PC-9 (cell line): ENCODE data around the gene GSTCD.
"Not testable (repeated sequence)": the region's sequence is repeated elsewhere in the genome, so short reads cannot be mapped to it uniquely, and the experiment has no call there.

ENCODE experiments used
- EZH2 ChIP-seq: fragments of 200-600 bp; sonication (generic); IDR thresholded peaks from 2 replicates; pipeline ENCODE4 v1.8.0; 2017; ENCODE audit warnings: antibody characterized with exemption, low read depth
- TF ChIP-seq, protein P1 (sequence below): fragments of 200-600 bp; sonication (generic); conservative IDR thresholded peaks from 2 replicates; pipeline ENCODE4 v1.6.1; 2017; ENCODE audit warnings: mixed run types, antibody characterized with exemption, mild to moderate bottlenecking, moderate library complexity

DNA sequence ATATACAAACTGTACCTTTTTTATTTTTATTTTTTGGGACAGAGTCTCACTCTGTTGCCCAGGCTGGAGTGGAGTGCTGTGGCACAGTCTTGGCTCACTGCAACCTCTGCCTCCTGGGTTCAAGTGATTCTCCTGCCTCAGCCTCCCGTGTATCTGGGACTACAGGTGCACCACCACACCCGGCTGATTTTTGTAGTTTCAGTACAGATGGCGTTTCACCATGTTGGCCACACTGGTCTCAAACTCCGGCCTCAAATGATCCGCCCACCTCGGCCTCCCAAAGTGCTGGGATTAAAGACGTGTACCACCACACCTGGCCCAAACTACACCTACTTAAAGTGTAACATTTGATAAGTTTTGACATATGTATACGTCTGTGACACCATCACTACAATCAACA lies 12.8 kb upstream of the GSTCD start:
- TF ChIP-seq, protein P1, sequence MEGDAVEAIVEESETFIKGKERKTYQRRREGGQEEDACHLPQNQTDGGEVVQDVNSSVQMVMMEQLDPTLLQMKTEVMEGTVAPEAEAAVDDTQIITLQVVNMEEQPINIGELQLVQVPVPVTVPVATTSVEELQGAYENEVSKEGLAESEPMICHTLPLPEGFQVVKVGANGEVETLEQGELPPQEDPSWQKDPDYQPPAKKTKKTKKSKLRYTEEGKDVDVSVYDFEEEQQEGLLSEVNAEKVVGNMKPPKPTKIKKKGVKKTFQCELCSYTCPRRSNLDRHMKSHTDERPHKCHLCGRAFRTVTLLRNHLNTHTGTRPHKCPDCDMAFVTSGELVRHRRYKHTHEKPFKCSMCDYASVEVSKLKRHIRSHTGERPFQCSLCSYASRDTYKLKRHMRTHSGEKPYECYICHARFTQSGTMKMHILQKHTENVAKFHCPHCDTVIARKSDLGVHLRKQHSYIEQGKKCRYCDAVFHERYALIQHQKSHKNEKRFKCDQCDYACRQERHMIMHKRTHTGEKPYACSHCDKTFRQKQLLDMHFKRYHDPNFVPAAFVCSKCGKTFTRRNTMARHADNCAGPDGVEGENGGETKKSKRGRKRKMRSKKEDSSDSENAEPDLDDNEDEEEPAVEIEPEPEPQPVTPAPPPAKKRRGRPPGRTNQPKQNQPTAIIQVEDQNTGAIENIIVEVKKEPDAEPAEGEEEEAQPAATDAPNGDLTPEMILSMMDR = not testable (repeated sequence)
- TF ChIP-seq EZH2 = not testable (repeated sequence)
